ENCODE results near the gene DOCK3.
"Not testable (repeated sequence)": the region's sequence is repeated elsewhere in the genome, so short reads cannot be mapped to it uniquely, and the experiment has no call there.

Gene DOCK3

DNA sequence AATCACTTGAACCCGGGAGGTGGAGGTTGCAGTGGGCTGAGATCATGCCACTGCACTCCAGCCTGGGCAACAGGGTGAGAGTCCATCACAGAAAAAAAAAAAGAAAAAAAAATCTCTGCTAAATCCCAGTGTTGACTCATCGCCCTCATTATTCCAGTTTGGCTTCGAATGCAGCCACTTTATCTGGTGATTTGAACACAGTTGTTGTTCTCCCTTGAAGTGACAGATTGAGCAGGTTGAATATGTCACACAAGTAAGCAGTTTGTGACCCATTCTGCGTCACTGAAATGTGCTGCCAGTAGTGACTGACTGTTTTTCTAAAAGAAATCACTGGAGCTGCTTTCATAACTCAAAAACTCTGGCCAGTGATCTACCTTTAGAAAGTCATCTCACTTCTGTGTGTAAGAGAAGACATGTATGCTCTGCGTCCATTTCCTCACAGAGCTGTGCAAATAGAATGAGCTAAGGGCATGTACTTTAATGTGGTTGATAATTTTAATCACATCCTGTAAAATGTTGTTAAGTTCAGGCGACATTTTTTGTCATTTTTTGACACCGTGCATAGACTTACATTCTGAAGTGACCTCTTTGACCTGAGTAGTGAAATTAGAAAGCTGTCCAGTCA, 12.5 kb downstream of the DOCK3 start:
- Histone ChIP-seq H3K36me3 (no peaks in the 10 kb centered on the region), H3K4me1 (no peaks in the 10 kb centered on the region), H3K4me3 (ENCODE audit: low read depth, low read length) (no peak overlapping the region), H3K27me3 (peaks cover 22% of the 10 kb centered on the region), H3K9me3 (no peaks in the 10 kb centered on the region)
- TF ChIP-seq, protein P1, sequence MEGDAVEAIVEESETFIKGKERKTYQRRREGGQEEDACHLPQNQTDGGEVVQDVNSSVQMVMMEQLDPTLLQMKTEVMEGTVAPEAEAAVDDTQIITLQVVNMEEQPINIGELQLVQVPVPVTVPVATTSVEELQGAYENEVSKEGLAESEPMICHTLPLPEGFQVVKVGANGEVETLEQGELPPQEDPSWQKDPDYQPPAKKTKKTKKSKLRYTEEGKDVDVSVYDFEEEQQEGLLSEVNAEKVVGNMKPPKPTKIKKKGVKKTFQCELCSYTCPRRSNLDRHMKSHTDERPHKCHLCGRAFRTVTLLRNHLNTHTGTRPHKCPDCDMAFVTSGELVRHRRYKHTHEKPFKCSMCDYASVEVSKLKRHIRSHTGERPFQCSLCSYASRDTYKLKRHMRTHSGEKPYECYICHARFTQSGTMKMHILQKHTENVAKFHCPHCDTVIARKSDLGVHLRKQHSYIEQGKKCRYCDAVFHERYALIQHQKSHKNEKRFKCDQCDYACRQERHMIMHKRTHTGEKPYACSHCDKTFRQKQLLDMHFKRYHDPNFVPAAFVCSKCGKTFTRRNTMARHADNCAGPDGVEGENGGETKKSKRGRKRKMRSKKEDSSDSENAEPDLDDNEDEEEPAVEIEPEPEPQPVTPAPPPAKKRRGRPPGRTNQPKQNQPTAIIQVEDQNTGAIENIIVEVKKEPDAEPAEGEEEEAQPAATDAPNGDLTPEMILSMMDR (IDR thresholded peaks at IDR 0.05; ENCODE audit: low read depth, low read length): no peak
- no peak for DNase-seq

DNA sequence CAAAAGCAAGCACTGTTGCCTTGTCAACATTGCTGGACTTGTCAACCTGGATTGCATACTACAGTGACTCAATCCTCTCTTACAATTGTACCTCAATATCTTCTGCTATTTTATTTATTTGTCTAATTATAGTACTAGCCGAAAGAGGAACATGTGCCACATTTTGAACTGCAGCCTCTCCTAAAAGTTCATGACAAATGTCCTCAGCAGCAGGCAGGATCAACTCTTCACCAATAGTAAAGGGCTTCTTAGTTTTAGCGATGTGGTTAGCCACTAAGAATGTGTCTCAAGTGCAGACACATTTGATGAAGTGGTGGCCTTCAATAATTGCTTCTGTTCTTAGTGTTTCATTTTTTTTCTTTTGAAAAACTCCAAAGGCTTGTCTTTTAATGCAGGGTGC, 13.2 kb downstream of the DOCK3 start:
- H3K4me3 ChIP-seq (ENCODE audit: low read depth, low read length): no peak overlapping the region
- peaks cover 19% of the 10 kb centered on the region for H3K27me3 ChIP-seq
- no peak for DNase-seq
- H3K4me1 ChIP-seq: no peaks in the 10 kb centered on the region
- TF ChIP-seq, protein P1 (IDR thresholded peaks at IDR 0.05; ENCODE audit: low read depth, low read length): no peak
- no peaks in the 10 kb centered on the region for H3K9me3 ChIP-seq
- H3K36me3 ChIP-seq: no peaks in the 10 kb centered on the region

DNA sequence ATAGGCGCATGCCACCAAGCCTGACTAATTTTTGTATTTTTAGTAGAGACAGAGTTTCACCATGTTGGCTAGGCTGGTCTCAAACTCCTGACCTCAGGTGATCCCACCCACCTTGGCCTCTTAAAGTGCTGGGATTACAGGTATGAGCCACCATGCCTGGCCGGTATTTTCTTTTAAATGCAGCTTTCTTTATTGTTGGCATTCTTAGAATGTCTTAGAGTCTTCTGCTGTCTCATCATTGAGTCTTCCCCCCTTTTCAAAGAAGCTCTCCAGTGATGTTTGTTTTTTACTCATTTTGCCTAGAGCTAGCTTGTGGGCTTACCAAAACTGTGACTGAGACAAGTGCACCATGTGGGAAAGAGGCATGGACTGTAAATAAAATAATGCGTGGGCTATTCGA, 13.9 kb downstream of the DOCK3 start:
- DNase-seq; H3K4me3 ChIP-seq (ENCODE audit: low read depth, low read length); H3K4me1 ChIP-seq; H3K36me3 ChIP-seq; H3K9me3 ChIP-seq: not testable (repeated sequence)
- H3K27me3 ChIP-seq: peaks cover 18% of the 10 kb centered on the region

DNA sequence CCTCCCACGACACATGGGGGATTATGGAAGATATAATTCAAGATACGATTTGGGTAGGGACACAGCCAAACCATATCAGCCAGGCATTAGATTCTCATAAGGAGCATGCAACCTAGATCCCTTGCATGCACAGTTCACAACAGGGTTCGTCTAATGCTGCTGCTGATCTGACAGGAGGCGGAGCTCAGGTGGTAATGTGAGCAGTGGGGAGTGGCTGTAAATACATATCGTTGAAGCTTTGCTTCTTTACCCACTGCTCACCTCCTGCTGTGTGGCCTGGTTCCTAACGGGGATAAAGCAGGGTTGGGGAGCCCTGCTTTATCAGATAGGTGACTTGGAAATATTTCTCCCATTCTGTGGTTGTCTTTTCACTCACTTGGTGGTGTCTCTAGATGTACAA, 14.8 kb downstream of the DOCK3 start:
- Histone ChIP-seq H3K9me3 (no peaks in the 10 kb centered on the region), H3K4me3 (ENCODE audit: low read depth, low read length) (no peak overlapping the region), H3K4me1 (no peaks in the 10 kb centered on the region), H3K27me3 (peaks cover 15% of the 10 kb centered on the region), H3K36me3 (no peaks in the 10 kb centered on the region)
- no peak for DNase-seq
- TF ChIP-seq, protein P1 (IDR thresholded peaks at IDR 0.05; ENCODE audit: low read depth, low read length): no peak

DNA sequence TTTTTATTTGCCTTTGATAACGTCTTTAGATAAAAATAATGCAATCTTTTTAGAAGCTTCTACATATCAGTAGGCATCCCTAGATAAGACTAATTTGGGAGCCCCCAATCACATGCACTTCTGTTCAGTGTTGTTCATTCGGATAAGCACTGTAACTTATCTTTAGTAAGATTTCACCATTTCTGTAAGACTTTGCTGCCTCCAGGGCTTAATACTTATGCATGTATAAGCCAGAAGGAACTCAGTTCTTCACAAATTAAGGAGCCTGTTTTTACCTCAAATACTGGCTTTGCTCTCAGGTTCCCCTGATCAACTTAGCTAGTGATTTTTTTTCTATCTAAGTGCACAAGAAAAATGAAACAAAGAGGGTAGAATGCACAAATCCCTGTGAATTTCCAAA, 20.3 kb downstream of the DOCK3 start:
- no peaks in the 10 kb centered on the region for H3K36me3 ChIP-seq
- no peaks in the 10 kb centered on the region for H3K9me3 ChIP-seq
- no peak overlapping the region for H3K4me3 ChIP-seq (ENCODE audit: low read depth, low read length)
- TF ChIP-seq, protein P1 (IDR thresholded peaks at IDR 0.05; ENCODE audit: low read depth, low read length): no peak
- H3K4me1 ChIP-seq: no peaks in the 10 kb centered on the region
- H3K27me3 ChIP-seq: no peaks in the 10 kb centered on the region; the same call in 1 of the 2 replicates
- DNase-seq: no peak

DNA sequence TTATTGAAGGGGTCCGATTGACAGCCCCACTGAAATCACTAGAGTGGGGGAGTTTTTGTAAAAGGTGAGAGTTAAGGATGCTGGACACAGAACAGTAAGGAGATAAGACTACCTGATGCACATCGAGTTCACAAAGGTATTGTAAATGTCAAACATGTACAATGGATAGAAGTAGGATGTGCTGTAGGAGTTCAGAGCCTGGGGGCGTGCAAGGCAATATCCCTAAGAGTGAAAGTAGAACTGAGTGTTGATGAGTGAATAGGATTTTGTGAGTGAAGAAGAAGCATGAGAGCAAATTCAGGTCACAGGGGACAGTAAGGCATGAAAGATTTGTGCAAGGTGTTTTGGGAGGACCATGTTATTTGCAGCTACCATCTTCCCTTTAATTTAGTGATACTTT, 21.5 kb downstream of the DOCK3 start:
- Histone ChIP-seq H3K4me1 (no peaks in the 10 kb centered on the region), H3K9me3 (no peaks in the 10 kb centered on the region), H3K27me3 (no peaks in the 10 kb centered on the region; the same call in 1 of the 2 replicates), H3K36me3 (no peaks in the 10 kb centered on the region), H3K4me3 (ENCODE audit: low read depth, low read length) (no peak overlapping the region)
- no peak for DNase-seq
- TF ChIP-seq, protein P1 (IDR thresholded peaks at IDR 0.05; ENCODE audit: low read depth, low read length): no peak
